Measurements from ENCODE around the gene ADAMTS20.

The ADAMTS20 gene, protein sequence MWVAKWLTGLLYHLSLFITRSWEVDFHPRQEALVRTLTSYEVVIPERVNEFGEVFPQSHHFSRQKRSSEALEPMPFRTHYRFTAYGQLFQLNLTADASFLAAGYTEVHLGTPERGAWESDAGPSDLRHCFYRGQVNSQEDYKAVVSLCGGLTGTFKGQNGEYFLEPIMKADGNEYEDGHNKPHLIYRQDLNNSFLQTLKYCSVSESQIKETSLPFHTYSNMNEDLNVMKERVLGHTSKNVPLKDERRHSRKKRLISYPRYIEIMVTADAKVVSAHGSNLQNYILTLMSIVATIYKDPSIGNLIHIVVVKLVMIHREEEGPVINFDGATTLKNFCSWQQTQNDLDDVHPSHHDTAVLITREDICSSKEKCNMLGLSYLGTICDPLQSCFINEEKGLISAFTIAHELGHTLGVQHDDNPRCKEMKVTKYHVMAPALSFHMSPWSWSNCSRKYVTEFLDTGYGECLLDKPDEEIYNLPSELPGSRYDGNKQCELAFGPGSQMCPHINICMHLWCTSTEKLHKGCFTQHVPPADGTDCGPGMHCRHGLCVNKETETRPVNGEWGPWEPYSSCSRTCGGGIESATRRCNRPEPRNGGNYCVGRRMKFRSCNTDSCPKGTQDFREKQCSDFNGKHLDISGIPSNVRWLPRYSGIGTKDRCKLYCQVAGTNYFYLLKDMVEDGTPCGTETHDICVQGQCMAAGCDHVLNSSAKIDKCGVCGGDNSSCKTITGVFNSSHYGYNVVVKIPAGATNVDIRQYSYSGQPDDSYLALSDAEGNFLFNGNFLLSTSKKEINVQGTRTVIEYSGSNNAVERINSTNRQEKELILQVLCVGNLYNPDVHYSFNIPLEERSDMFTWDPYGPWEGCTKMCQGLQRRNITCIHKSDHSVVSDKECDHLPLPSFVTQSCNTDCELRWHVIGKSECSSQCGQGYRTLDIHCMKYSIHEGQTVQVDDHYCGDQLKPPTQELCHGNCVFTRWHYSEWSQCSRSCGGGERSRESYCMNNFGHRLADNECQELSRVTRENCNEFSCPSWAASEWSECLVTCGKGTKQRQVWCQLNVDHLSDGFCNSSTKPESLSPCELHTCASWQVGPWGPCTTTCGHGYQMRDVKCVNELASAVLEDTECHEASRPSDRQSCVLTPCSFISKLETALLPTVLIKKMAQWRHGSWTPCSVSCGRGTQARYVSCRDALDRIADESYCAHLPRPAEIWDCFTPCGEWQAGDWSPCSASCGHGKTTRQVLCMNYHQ (N-terminal part only)

DNA sequence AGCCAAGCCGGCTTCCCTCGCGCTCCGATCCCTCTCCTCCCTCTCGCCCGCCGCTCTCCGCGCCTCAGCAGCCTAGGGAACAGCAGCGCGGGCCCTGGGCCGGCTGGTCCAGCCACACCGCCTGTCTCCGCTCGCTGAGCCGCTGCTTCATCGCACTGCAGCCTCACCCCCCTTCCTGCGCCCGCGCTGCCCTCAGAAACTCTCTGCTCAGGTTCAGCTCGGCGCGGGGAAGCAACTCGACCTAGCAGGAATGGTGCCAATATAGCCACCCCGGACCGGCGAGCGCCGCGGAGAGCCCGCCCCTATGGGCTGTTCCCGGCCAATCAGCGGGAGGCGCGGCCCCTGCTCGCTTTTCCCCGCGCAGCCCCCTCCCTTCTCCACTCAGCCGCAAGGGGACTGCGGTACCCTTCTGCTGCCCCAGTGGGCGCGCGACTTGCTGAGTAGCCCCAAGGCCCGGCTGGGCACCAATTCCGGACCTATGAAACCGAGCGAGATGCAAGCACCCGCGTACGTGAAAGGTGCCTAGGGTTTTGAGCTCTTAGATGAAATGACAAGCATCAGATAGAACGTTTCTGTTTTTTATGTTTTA is at the start of gene ADAMTS20:
ADAMTS20 (minus strand) TSS at position 233 of the 589 bp plus-strand sequence. CDS start 282 bp downstream, outside the sequence.
- H3K4me3 ChIP-seq (ENCODE audit: low read depth, low read length), result no peak within 1 kb of the TSS
- no peak for DNase-seq (ENCODE audit: low read depth)
- TF ChIP-seq CTCF (IDR thresholded peaks at IDR 0.05; ENCODE audit: insufficient read depth, low read depth, low read length, missing control alignments), result no peak

DNA sequence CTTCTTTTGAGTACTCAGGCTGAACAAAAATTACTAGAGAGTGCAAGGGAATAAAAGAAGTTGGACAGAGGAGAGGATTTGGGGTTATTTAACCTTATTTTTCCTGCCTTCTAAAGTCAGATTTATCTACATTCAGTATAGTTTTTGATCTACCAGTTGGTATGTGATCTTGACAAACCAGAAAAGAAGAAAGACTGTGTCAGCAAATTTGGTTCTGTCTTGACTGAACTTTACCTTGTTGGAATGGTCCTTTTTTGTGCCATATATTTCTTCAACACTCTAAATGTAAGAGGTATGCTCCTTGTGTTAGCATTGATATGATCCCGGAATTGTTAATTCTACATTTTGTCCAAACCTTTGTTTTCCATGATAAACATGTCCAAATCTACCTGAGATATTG is 47.7 kb upstream of the ADAMTS20 start:
- no peak overlapping the region for H3K4me3 ChIP-seq (ENCODE audit: low read depth, low read length)
- no peak for DNase-seq (ENCODE audit: low read depth)
- TF ChIP-seq CTCF (IDR thresholded peaks at IDR 0.05; ENCODE audit: insufficient read depth, low read depth, low read length, missing control alignments), result no peak

- no peak overlapping the region for H3K4me3 ChIP-seq (ENCODE audit: low read depth, low read length)
- TF ChIP-seq CTCF (IDR thresholded peaks at IDR 0.05; ENCODE audit: insufficient read depth, low read depth, low read length, missing control alignments), result no peak
- no peak for DNase-seq (ENCODE audit: low read depth)
Observed at GRCh38 chr12:43599066-43599465, 47.1 kb upstream of the ADAMTS20 start.

GRCh38 chr12:43590307-43590706 is 38.3 kb upstream of the ADAMTS20 start:
- no peak for TF ChIP-seq CTCF (IDR thresholded peaks at IDR 0.05; ENCODE audit: insufficient read depth, low read depth, low read length, missing control alignments)
- no peak overlapping the region for H3K4me3 ChIP-seq (ENCODE audit: low read depth, low read length)
- no peak for DNase-seq (ENCODE audit: low read depth)

GRCh38 chr12:43586646-43587245 is 34.7 kb upstream of the ADAMTS20 start:
- TF ChIP-seq CTCF (IDR thresholded peaks at IDR 0.05; ENCODE audit: insufficient read depth, low read depth, low read length, missing control alignments), result no peak
- DNase-seq (ENCODE audit: low read depth), result no peak
- no peak overlapping the region for H3K4me3 ChIP-seq (ENCODE audit: low read depth, low read length)

DNA sequence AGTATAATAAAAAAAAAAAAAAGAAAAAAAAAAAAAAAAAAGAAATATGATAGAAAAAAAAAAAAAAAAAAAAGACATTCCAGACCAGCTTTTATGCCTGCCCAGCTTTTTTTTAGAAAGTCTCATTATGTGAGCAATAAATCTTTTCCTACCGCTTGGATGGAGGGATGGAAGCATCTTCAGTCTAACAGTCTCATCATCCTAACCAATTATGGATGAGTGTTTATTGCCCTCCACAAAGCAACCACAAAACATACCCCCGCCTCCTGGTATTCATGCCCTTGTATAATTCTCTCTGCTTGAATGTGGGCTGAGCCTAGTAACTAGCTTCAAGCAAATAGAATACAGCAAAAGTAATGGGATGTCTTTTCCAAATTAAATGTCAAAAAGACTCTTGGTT is 33.7 kb upstream of the ADAMTS20 start:
- TF ChIP-seq CTCF (IDR thresholded peaks at IDR 0.05; ENCODE audit: insufficient read depth, low read depth, low read length, missing control alignments), result no peak
- no peak overlapping the region for H3K4me3 ChIP-seq (ENCODE audit: low read depth, low read length)
- no peak for DNase-seq (ENCODE audit: low read depth)
